Naive thymus-derived CD4-positive, alpha-beta T cell (primary cell): ENCODE measurements around the gene EPB41L3. TPM values are rescaled to one million over a fixed set of nuclear protein-coding genes. Genes with fewer than 3 reads are reported as not detected.

Experiments
- ATAC-seq: fragments of 150-1000 bp; cut with Tn5 transposase; 2 replicates; pipeline ENCODE4 v1.10.0; 2021; ENCODE audit warnings: mild to moderate bottlenecking, moderate library complexity
- CTCF ChIA-PET: fragments of 350-600 bp; sonication (Branson Sonifier 250); formaldehyde crosslinking; loops from one replicate; lab custom pipeline; 2021; ENCODE audit warnings: antibody characterized with exemption; lab: Charles Lee
- POLR2A ChIA-PET: fragments of 350-600 bp; sonication (Branson Sonifier 250); formaldehyde crosslinking; loops from one replicate; lab custom pipeline; 2021; ENCODE audit warnings: antibody characterized with exemption, inconsistent platforms; lab: Charles Lee
- DNase-seq, 9 donors: peaks; one replicate each; pipeline versions ENCODE4 v3.0.0 to v3.0.0-alpha.2; 2020 to 2022; ENCODE audit warnings: mixed read lengths in 1 of 9
- H3K27ac ChIP-seq: one replicate; pipeline ENCODE4 v1.7.0; 2013; ENCODE audit warnings: mild to moderate bottlenecking, low read depth, low read length, moderate library complexity
- H3K27me3 ChIP-seq, 2 donors: one replicate each; pipeline ENCODE4 v1.7.0; 2013; ENCODE audit warnings: low read length in 2 of 2, mild to moderate bottlenecking in 2 of 2, moderate library complexity in 2 of 2; ENCODE audit not compliant: control insufficient read depth in 2 of 2, insufficient read depth in 2 of 2
- H3K36me3 ChIP-seq, 3 experiments: 1 replicate in 2 of 3; 2 replicates in 1 of 3; pipeline ENCODE4 v1.7.0; 2013; ENCODE audit warnings: low read length in 3 of 3, mild to moderate bottlenecking in 3 of 3, moderate library complexity in 1 of 3; ENCODE audit not compliant: insufficient read depth in 3 of 3, control insufficient read depth in 2 of 3
- H3K4me1 ChIP-seq, 2 donors: one replicate each; pipeline ENCODE4 v1.7.0; 2013; ENCODE audit warnings: low read length in 2 of 2, mild to moderate bottlenecking in 2 of 2, moderate library complexity in 1 of 2; ENCODE audit not compliant: control insufficient read depth in 2 of 2, insufficient read depth in 2 of 2
- H3K4me3 ChIP-seq: 2 replicates; pipeline ENCODE4 v1.7.0; 2013; ENCODE audit warnings: mild to moderate bottlenecking, low read length
- H3K9me3 ChIP-seq, 3 experiments: 1 replicate in 2 of 3; 2 replicates in 1 of 3; pipeline ENCODE4 v1.7.0; 2013; ENCODE audit warnings: low read length in 3 of 3; ENCODE audit not compliant: control insufficient read depth in 2 of 3
- H3K27ac Mint-ChIP-seq, 9 donors: one replicate each; pipeline ENCODE4 v1.8.0; 2020 to 2022; ENCODE audit warnings: mixed read lengths in 9 of 9, mild to moderate bottlenecking in 8 of 9, moderate library complexity in 5 of 9, inconsistent platforms in 2 of 9
- H3K27me3 Mint-ChIP-seq, 5 donors: one replicate each; pipeline ENCODE4 v1.8.0; 2021 to 2022; ENCODE audit warnings: mixed read lengths in 5 of 5, mild to moderate bottlenecking in 1 of 5
- H3K36me3 Mint-ChIP-seq, 5 donors: one replicate each; pipeline ENCODE4 v1.8.0; 2020 to 2022; ENCODE audit warnings: mixed read lengths in 5 of 5, mild to moderate bottlenecking in 3 of 5, inconsistent platforms in 1 of 5
- H3K4me1 Mint-ChIP-seq, 7 donors: one replicate each; pipeline ENCODE4 v1.8.0; 2020 to 2022; ENCODE audit warnings: mixed read lengths in 7 of 7, mild to moderate bottlenecking in 3 of 7, inconsistent platforms in 1 of 7
- H3K4me3 Mint-ChIP-seq, 10 donors: one replicate each; pipeline ENCODE4 v1.8.0; 2020 to 2022; ENCODE audit warnings: mild to moderate bottlenecking in 10 of 10, mixed read lengths in 10 of 10, moderate library complexity in 6 of 10, inconsistent platforms in 2 of 10
- H3K9me3 Mint-ChIP-seq, 11 donors: one replicate each; pipeline ENCODE4 v1.8.0; 2020 to 2022; ENCODE audit warnings: mixed read lengths in 11 of 11, mild to moderate bottlenecking in 4 of 11, inconsistent platforms in 1 of 11, moderate library complexity in 1 of 11
- intact Hi-C, 2 donors: fragments of 100-400 bp; cut with micrococcal nuclease; formaldehyde crosslinking; loops; one replicate each; pipeline ENCODE4 v1.15.1; 2023
- polyA plus RNA-seq, 2 donors: library from polyadenylated mRNA; unstranded; fragments of 300-500 nt; fragmentation: Illumina TruSeq; gene quantifications; one replicate each; pipeline ENCODE4 v1.2.3, GENCODE V29; 2021
- total RNA-seq, 6 experiments: library from RNA in 5 of 6; stranded (reverse) in 5 of 6; gene quantifications; 1 replicate in 5 of 6; 2 replicates in 1 of 6; pipeline ENCODE4 v1.2.3 and lab custom pipeline; 2021 to 2026

EPB41L3 gene
- total and polyA plus RNA-seq, 7 experiments from 2014 or later = 1.5 to 35.5 (median 12.5) TPM

DNA sequence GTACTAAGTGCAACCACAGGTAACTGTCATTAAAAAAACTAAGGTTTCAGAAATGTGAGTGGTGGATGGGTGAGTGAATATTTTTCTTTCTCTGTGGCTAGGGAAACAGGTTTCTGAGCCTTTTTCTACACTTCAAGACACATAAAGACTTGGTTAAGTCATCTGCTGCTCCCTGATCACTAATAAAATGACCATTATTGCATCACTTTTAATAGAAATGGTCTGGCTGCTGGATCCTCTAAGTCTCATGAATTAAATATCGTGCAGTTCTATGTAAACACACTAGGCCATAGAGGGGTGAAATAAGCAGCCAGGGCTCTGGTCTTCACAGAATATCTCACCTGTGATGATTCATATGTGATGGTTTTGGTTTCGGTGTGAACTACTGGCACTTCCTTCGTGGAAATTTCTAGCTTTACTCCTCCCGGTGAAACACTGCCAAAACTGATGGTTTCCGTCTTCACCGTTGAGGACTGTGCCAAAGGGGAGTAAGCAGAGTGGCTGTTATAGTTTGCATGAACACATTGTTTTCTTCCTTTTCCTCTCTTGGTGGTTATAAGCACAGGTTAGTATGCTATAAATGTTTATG is 147.8 kb downstream of the EPB41L3 start:
- intact Hi-C loops = loop anchor here in 1 of 2 donors (10.0 kb wide), 1 partner anchor 101 kb away; the partner anchor contains the start of gene ZBTB14
- DNase-seq (no peak), ATAC-seq (no peak)
- Mint-ChIP-seq H3K9me3 (peaks cover 0 to 4% (median 0%) of the 10 kb centered on the region in 11 donors), H3K27ac (no peak overlapping the region), H3K4me3 (no peak overlapping the region), H3K36me3 (peaks cover 0 to 8% (median 4%) of the 10 kb centered on the region in 5 donors), H3K4me1 (peaks cover 0 to 9% (median 0%) of the 10 kb centered on the region in 7 donors), H3K27me3 (peaks cover 0 to 10% (median 0%) of the 10 kb centered on the region in 5 donors)
- Histone ChIP-seq H3K9me3 (no peaks in the 10 kb centered on the region), H3K36me3 (no peaks in the 10 kb centered on the region), H3K27me3 (no peaks in the 10 kb centered on the region), H3K4me1 (peaks cover 0 to 7% of the 10 kb centered on the region in 2 donors), H3K27ac (no peak overlapping the region), H3K4me3 (no peak overlapping the region)
- ChIA-PET POLR2A (no interaction called here), CTCF (interaction anchor here (0.6 kb wide), 1 partner anchor 298 kb away, joined by 4 read pairs; no protein-coding TSS in a partner anchor)

DNA sequence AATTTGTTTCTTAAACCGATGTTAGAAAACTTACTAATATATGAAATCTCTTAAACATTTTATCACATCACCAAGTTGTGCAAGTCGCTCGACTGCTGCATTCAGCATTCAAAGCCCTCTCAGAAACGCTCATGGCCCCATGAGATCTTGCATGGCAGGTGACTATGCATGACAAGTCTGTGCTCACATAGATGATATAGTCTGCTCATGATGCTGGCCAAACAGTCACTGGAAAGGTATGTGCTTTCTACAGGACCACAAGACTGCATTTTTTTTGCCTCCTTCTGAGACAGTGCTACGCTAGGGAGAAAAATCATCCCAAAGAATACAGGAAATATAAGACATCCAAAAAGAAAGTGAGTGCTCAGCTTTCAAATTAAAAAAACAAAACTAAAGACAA is 150.0 kb downstream of the EPB41L3 start:
- H3K27ac ChIP-seq = no peak overlapping the region
- Mint-ChIP-seq H3K27me3 (peaks cover 0 to 6% (median 2%) of the 10 kb centered on the region in 5 donors), H3K27ac (no peak overlapping the region), H3K4me3 (no peak overlapping the region), H3K36me3 (peaks cover 0 to 11% (median 6%) of the 10 kb centered on the region in 5 donors), H3K4me1 (peaks cover 0 to 7% (median 0%) of the 10 kb centered on the region in 7 donors), H3K9me3 (peaks cover 0 to 5% (median 0%) of the 10 kb centered on the region in 11 donors)
- H3K27me3 ChIP-seq = no peaks in the 10 kb centered on the region
- intact Hi-C loops = loop anchor here in 1 of 2 donors (10.0 kb wide), 1 partner anchor 99 kb away; the partner anchor contains the start of gene ZBTB14
- no peak overlapping the region for H3K4me3 ChIP-seq
- ATAC-seq (no peak), DNase-seq (no peak)
- ChIA-PET POLR2A (no interaction called here), CTCF (no interaction called here)
- no peaks in the 10 kb centered on the region for H3K9me3 ChIP-seq
- no peaks in the 10 kb centered on the region for H3K36me3 ChIP-seq
- H3K4me1 ChIP-seq = peaks cover 0 to 7% of the 10 kb centered on the region in 2 donors

DNA sequence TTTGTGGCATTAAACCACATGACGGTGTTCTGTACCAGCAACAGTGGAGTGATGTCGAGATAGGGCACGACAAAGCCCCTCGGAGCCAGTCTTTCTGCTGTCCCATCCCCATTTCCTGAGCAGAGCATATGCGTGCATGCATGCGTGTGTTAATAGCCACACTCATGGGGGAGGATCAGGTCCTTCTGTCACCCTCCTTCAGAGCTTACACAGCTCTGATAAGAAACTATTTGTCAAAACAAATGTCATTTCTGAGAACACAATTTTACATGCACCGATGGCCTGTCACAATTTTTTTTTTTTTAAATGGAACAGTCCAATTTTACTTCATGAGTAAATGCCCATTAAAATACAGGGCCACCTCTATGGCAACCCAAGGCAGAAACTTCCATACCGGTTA is 152.4 kb downstream of the EPB41L3 start:
- Mint-ChIP-seq H3K4me1 (peaks cover 0 to 7% (median 0%) of the 10 kb centered on the region in 7 donors), H3K36me3 (peaks cover 0 to 6% (median 4%) of the 10 kb centered on the region in 5 donors), H3K4me3 (no peak overlapping the region), H3K9me3 (peaks cover 0 to 5% (median 0%) of the 10 kb centered on the region in 11 donors), H3K27ac (no peak overlapping the region), H3K27me3 (peaks cover 0 to 6% (median 2%) of the 10 kb centered on the region in 5 donors)
- Histone ChIP-seq H3K27ac (no peak overlapping the region), H3K36me3 (no peaks in the 10 kb centered on the region), H3K9me3 (no peaks in the 10 kb centered on the region), H3K27me3 (no peaks in the 10 kb centered on the region), H3K4me3 (no peak overlapping the region), H3K4me1 (peaks cover 0 to 7% of the 10 kb centered on the region in 2 donors)
- intact Hi-C loops = loop anchor here in 1 of 2 donors (10.0 kb wide), 1 partner anchor 97 kb away; the partner anchor contains the start of gene ZBTB14
- DNase-seq (no peak), ATAC-seq (no peak)
- ChIA-PET POLR2A (no interaction called here), CTCF (no interaction called here)

DNA sequence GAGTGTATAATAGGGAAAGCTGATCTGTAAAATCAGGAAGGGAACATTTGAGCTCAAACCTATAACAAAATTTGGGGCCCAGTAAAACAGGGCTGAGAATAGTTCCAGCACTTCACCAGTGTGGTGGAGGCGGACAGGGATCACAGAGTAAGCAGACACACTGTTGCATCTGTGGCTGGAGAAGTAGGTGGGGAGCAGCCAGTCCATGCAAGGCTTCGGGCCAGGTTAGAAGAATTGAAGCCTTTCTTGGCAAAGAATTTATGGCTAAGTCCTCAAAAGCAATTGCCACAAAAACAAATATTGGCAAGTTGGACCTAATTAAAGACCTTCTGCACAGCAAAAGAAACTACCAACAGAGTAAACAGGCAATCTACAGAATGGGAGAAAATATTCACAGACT is 154.4 kb downstream of the EPB41L3 start:
- no peak overlapping the region for H3K27ac ChIP-seq
- Mint-ChIP-seq H3K27me3 (peaks cover 0 to 6% (median 2%) of the 10 kb centered on the region in 5 donors), H3K4me3 (no peak overlapping the region), H3K27ac (no peak overlapping the region), H3K36me3 (peaks cover 0 to 6% (median 1%) of the 10 kb centered on the region in 5 donors), H3K9me3 (peaks cover 0 to 5% (median 0%) of the 10 kb centered on the region in 11 donors), H3K4me1 (no peaks in the 10 kb centered on the region)
- ATAC-seq (no peak), DNase-seq (no peak)
- intact Hi-C loops = no loop called here
- H3K9me3 ChIP-seq = no peaks in the 10 kb centered on the region
- POLR2A ChIA-PET = no interaction called here
- no peaks in the 10 kb centered on the region for H3K4me1 ChIP-seq
- CTCF ChIA-PET = interaction anchor here (0.7 kb wide), 1 partner anchor 23 kb away, joined by 3 read pairs; no protein-coding TSS in a partner anchor
- no peaks in the 10 kb centered on the region for H3K27me3 ChIP-seq
- no peaks in the 10 kb centered on the region for H3K36me3 ChIP-seq
- no peak overlapping the region for H3K4me3 ChIP-seq

DNA sequence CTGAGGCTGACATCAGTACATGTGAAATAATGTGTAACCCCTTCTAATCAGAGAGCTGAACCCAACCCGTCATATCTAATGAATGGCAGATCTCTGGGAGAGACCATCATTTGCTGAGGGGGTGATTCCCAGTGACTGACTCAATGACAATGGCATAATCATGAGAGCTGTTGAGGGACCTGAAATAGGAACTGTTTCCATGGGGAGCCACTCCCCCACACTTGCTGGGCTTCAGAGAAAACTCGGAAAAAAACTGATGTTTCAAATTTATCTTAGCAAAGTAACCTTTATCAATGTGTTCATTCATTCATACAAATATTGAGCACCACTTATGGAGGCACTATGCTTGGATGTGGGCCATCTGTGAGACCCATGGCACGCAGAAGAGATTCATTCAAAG is 154.9 kb downstream of the EPB41L3 start:
- H3K27me3 Mint-ChIP-seq = peaks cover 0 to 6% (median 2%) of the 10 kb centered on the region in 5 donors
- ChIA-PET POLR2A (no interaction called here), CTCF (interaction anchor here (0.7 kb wide), 1 partner anchor 23 kb away, joined by 3 read pairs; no protein-coding TSS in a partner anchor)
- Histone ChIP-seq H3K4me3 (no peak overlapping the region), H3K27me3 (no peaks in the 10 kb centered on the region), H3K36me3 (no peaks in the 10 kb centered on the region), H3K27ac (no peak overlapping the region), H3K9me3 (no peaks in the 10 kb centered on the region), H3K4me1 (no peaks in the 10 kb centered on the region)
- H3K27ac Mint-ChIP-seq = no peak overlapping the region
- no peak overlapping the region for H3K4me3 Mint-ChIP-seq
- no peaks in the 10 kb centered on the region for H3K4me1 Mint-ChIP-seq
- intact Hi-C loops = no loop called here
- H3K9me3 Mint-ChIP-seq = peaks cover 0 to 5% (median 0%) of the 10 kb centered on the region in 11 donors
- no peak for ATAC-seq
- peaks cover 0 to 6% (median 0%) of the 10 kb centered on the region in 5 donors for H3K36me3 Mint-ChIP-seq
- DNase-seq = no peak

DNA sequence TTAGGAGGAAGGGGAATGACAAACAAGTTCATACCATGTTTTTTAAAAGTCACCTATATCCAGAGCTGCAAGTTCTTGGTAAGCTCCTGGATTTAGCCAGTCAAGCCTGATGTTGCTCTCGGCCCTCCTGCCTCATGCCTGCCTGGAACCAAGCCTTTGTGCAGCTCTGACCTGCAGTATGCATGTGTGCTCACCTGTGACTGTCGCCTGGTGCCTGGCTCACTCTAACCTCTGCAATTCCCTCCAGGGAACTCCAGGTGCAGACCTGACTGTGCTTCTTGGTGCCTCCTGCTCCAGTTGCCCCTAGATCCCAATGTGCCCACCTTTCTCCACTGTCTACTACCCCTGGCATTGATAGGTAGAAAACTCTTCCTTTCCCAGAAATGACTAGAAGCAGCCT is 163.2 kb downstream of the EPB41L3 start:
- H3K27me3 ChIP-seq = no peaks in the 10 kb centered on the region
- no peaks in the 10 kb centered on the region for H3K9me3 ChIP-seq
- Mint-ChIP-seq H3K4me1 (peaks cover 0 to 2% (median 0%) of the 10 kb centered on the region in 7 donors), H3K27ac (no peak overlapping the region), H3K4me3 (no peak overlapping the region), H3K36me3 (no peaks in the 10 kb centered on the region), H3K27me3 (no peaks in the 10 kb centered on the region), H3K9me3 (no peaks in the 10 kb centered on the region)
- intact Hi-C loops = no loop called here
- H3K4me3 ChIP-seq = no peak overlapping the region
- H3K36me3 ChIP-seq = no peaks in the 10 kb centered on the region
- no peak overlapping the region for H3K27ac ChIP-seq
- ChIA-PET CTCF (no interaction called here), POLR2A (interaction anchor here (0.7 kb wide), 1 partner anchor 124 kb away, joined by 3 read pairs; no protein-coding TSS in a partner anchor)
- no peak for ATAC-seq
- no peak for DNase-seq
- H3K4me1 ChIP-seq = no peaks in the 10 kb centered on the region
